GM23338 (cell line): ENCODE results near the gene KCNK1. TPM values are rescaled to one million over a fixed set of nuclear protein-coding genes. Genes with fewer than 3 reads are reported as not detected.

Experiments used
- ATAC-seq: fragments of 200-7000 bp; cut with Tn5 transposase; 3 replicates; pipeline ENCODE4 v1.9.1; 2020
- DNase-seq: peaks from one replicate; pipeline ENCODE4 v3.0.0-alpha.2; 2015; ENCODE audit warnings: low spot score
- H2AFZ ChIP-seq: fragments of 200-600 bp; sonication (generic); 2 replicates; pipeline ENCODE4 v1.8.0; 2016; ENCODE audit warnings: antibody characterized with exemption, mild to moderate bottlenecking, moderate library complexity
- H3F3A ChIP-seq: fragments of 200-600 bp; sonication (generic); replicated peaks from 2 replicates; pipeline ENCODE4 v1.8.0; 2017; ENCODE audit warnings: antibody characterized with exemption, mixed run types, low read depth
- H3K27ac ChIP-seq: fragments of 200-600 bp; sonication (generic); 2 replicates; pipeline ENCODE4 v1.6.1; 2016; ENCODE audit warnings: low read depth
- H3K27me3 ChIP-seq: fragments of 200-600 bp; sonication (generic); 2 replicates; pipeline ENCODE4 v1.8.0; 2016; ENCODE audit warnings: mild to moderate bottlenecking, mixed run types, moderate library complexity; ENCODE audit not compliant: insufficient read depth
- H3K36me3 ChIP-seq: fragments of 200-600 bp; sonication (generic); 2 replicates; pipeline ENCODE4 v1.8.0; 2016; ENCODE audit warnings: mild to moderate bottlenecking; ENCODE audit not compliant: insufficient read depth
- H3K4me1 ChIP-seq: fragments of 200-600 bp; sonication (generic); 2 replicates; pipeline ENCODE4 v1.8.0; 2016; ENCODE audit warnings: mild to moderate bottlenecking, moderate library complexity; ENCODE audit not compliant: insufficient read depth
- H3K4me2 ChIP-seq: fragments of 200-600 bp; sonication (generic); 2 replicates; pipeline ENCODE4 v1.7.1; 2017; ENCODE audit warnings: mixed run types
- H3K4me3 ChIP-seq: fragments of 200-600 bp; sonication (generic); 2 replicates; pipeline ENCODE4 v1.6.1; 2016; ENCODE audit warnings: mixed run types
- H3K79me2 ChIP-seq: fragments of 200-600 bp; sonication (generic); replicated peaks from 2 replicates; pipeline ENCODE4 v1.8.0; 2017; ENCODE audit warnings: mild to moderate bottlenecking; ENCODE audit not compliant: insufficient read depth
- H3K9me2 ChIP-seq: fragments of 200-600 bp; sonication (generic); 2 replicates; pipeline ENCODE4 v1.8.0; 2017; ENCODE audit not compliant: insufficient read depth
- H4K20me1 ChIP-seq: fragments of 200-600 bp; sonication (generic); replicated peaks from 2 replicates; pipeline ENCODE4 v1.8.0; 2017; ENCODE audit warnings: mild to moderate bottlenecking; ENCODE audit not compliant: insufficient read depth
- H3K27ac Mint-ChIP-seq: 2 replicates; pipeline ENCODE4 v1.8.0; 2020; ENCODE audit warnings: inconsistent platforms, mild to moderate bottlenecking, moderate library complexity, mixed read lengths
- H3K27me3 Mint-ChIP-seq: 3 replicates; pipeline ENCODE4 v1.8.0; 2022; ENCODE audit warnings: low read depth, mild to moderate bottlenecking, moderate library complexity, mixed read lengths, inconsistent platforms; ENCODE audit not compliant: insufficient read depth, poor library complexity
- H3K36me3 Mint-ChIP-seq: 3 replicates; pipeline ENCODE4 v1.8.0; 2021; ENCODE audit warnings: low read depth, mild to moderate bottlenecking, inconsistent platforms, moderate library complexity, mixed read lengths
- H3K4me1 Mint-ChIP-seq: 3 replicates; pipeline ENCODE4 v1.8.0; 2020; ENCODE audit warnings: mild to moderate bottlenecking, inconsistent platforms, mixed read lengths
- H3K4me3 Mint-ChIP-seq: 3 replicates; pipeline ENCODE4 v1.8.0; 2021; ENCODE audit warnings: moderate library complexity, mild to moderate bottlenecking, inconsistent platforms, mixed read lengths
- H3K9me3 Mint-ChIP-seq: 3 replicates; pipeline ENCODE4 v1.8.0; 2020; ENCODE audit warnings: moderate library complexity, mild to moderate bottlenecking, inconsistent platforms, mixed read lengths
- CREB1 ChIP-seq: fragments of 250-450 bp; sonication (Bioruptor Pico); IDR thresholded peaks from 2 replicates; pipeline ENCODE4 v1.5.0; 2020; ENCODE audit warnings: low read depth, mild to moderate bottlenecking, moderate library complexity
- CTCF ChIP-seq, 2 experiments: fragments of 200-600 bp in 1 of 2; sonication (generic) in 1 of 2; conservative IDR thresholded peaks; 2 replicates each; pipeline versions ENCODE4 v1.5.1 to v1.6.1; 2016 to 2017; ENCODE audit warnings: antibody characterized with exemption in 2 of 2, low read depth in 2 of 2, mild to moderate bottlenecking in 2 of 2, moderate library complexity in 1 of 2
- ETS1 ChIP-seq: IDR thresholded peaks from 2 replicates; pipeline ENCODE4 v1.6.1; 2016; ENCODE audit warnings: antibody characterized with exemption
- EZH2 ChIP-seq: fragments of 200-600 bp; sonication (generic); IDR thresholded peaks from one replicate; pipeline ENCODE4 v1.8.0; 2017; ENCODE audit warnings: antibody characterized with exemption, mild to moderate bottlenecking, low read depth; ENCODE audit not compliant: unreplicated experiment
- EZH2phosphoT487 ChIP-seq: fragments of 200-600 bp; sonication (generic); IDR thresholded peaks from one replicate; pipeline ENCODE4 v1.8.1; 2018; ENCODE audit warnings: antibody characterized with exemption; ENCODE audit not compliant: unreplicated experiment
- POLR2AphosphoS5 ChIP-seq: IDR thresholded peaks from 2 replicates; pipeline ENCODE4 v1.6.1; 2016; ENCODE audit warnings: antibody characterized with exemption, low read depth
- REST ChIP-seq: IDR thresholded peaks from one replicate; pipeline ENCODE4 v1.6.1; 2018; ENCODE audit warnings: antibody characterized with exemption; ENCODE audit not compliant: unreplicated experiment
- STAT1 ChIP-seq: IDR thresholded peaks from one replicate; pipeline ENCODE4 v1.6.1; 2016; ENCODE audit warnings: antibody characterized with exemption; ENCODE audit not compliant: unreplicated experiment
- ZNF114 ChIP-seq: fragments of 250-450 bp; sonication (Bioruptor Pico); IDR thresholded peaks from 2 replicates; pipeline ENCODE4 v1.5.0; 2020; ENCODE audit warnings: mild to moderate bottlenecking, moderate library complexity
- ZNF462 ChIP-seq: fragments of 250-450 bp; sonication (Bioruptor Pico); IDR thresholded peaks from 2 replicates; pipeline ENCODE4 v1.5.0; 2020; ENCODE audit warnings: mild to moderate bottlenecking, moderate library complexity
- long read RNA-seq: library from polyadenylated mRNA; unstranded; transcript quantifications from one replicate; pipeline ENCODE4 v2.0.0, GENCODE V29; 2020; ENCODE audit not compliant: unreplicated experiment
- polyA plus RNA-seq: library from polyadenylated mRNA; unstranded; fragments of >200 nt; fragmentation: Nextera tagmentation; extraction: Ambion mirVana; gene quantifications from 2 replicates; pipeline ENCODE4 v1.2.1, GENCODE V29; 2016
- total RNA-seq: library from RNA; depleted of rRNA; stranded (reverse); fragments of >200 nt; shearing (Covaris generic); gene quantifications from 2 replicates; pipeline ENCODE4 v1.2.3, GENCODE V29; 2014; rRNA removed

KCNK1 gene
- total RNA-seq (11.8 and 12.7 TPM in 2 replicates), polyA plus RNA-seq (10.1 and 12.1 TPM in 2 replicates)
- long read RNA-seq, transcript KCNK1-202 (3 exons, 2,161 nt): major isoform, 11 of 12 reads
- long read RNA-seq, partial matches to known transcripts: 0 of 12 reads
- long read RNA-seq, other reads (novel, unspliced or antisense): 1 of 12 reads

GRCh38 chr1:233613252-233614172, at the start of gene KCNK1:
KCNK1 (plus strand) TSS chr1:233614106; CDS start chr1:233614172, 66 bp downstream.
- Mint-ChIP-seq H3K4me1 (peaks cover 25% of the 10 kb centered on the region), H3K4me3 (peak within 1 kb of the TSS; percentile 86), H3K27ac (peak within 1 kb of the TSS; percentile 93), H3K27me3 (peaks cover 12% of the 10 kb centered on the region), H3K36me3 (peaks cover 11% of the 10 kb centered on the region), H3K9me3 (no peaks in the 10 kb centered on the region)
- H4K20me1 ChIP-seq: peaks cover 7% of the 10 kb centered on the region; the same call in 1 of the 2 replicates
- peaks cover 8% of the 10 kb centered on the region; the same call in 1 of the 2 replicates for H3F3A ChIP-seq
- peaks cover 33% of the 10 kb centered on the region for H3K79me2 ChIP-seq
- peak; percentile 91 for DNase-seq
- peak within 1 kb of the TSS; percentile 95 for H2AFZ ChIP-seq
- peak; percentile 87 for ATAC-seq
- TF ChIP-seq ETS1 (no peak), CREB1 (CRISPR knock-in tag) (peak; percentile 83), EZH2 (no peak), CTCF (conservative IDR thresholded peaks at IDR 0.05; ENCODE audit: low read depth in 2 of 2) (no peak), REST (no peak), EZH2phosphoT487 (no peak), ZNF114 (CRISPR knock-in tag) (no peak), POLR2AphosphoS5 (peak; percentile 58), ZNF462 (no peak), STAT1 (no peak)
- peaks cover 19% of the 10 kb centered on the region for H3K4me1 ChIP-seq
- peak within 1 kb of the TSS; percentile 67; the same call in 1 of the 2 replicates for H3K27ac ChIP-seq
- H3K4me2 ChIP-seq: peak within 1 kb of the TSS; percentile 97
- H3K9me2 ChIP-seq: no peaks in the 10 kb centered on the region
- H3K36me3 ChIP-seq: no peaks in the 10 kb centered on the region
- peaks cover 47% of the 10 kb centered on the region for H3K27me3 ChIP-seq
- peak within 1 kb of the TSS; percentile 96 for H3K4me3 ChIP-seq
